Thyroid gland (tissue), 4 donors: Measurements from ENCODE around the gene C1QC. TPM values are rescaled to one million over a fixed set of nuclear protein-coding genes. Genes with fewer than 3 reads are reported as not detected.
"Not testable (repeated sequence)": the region's sequence is repeated elsewhere in the genome, so short reads cannot be mapped to it uniquely, and the experiment has no call there.

Experiments used
- DNase-seq, 2 donors: peaks; one replicate each; pipeline ENCODE4 v3.0.0-alpha.2; 2019
- H3K27ac ChIP-seq, 3 donors: fragments of 200-600 bp; sonication (generic); 1 replicate in 2 of 3; 2 replicates in 1 of 3; pipeline ENCODE4 v1.5.1; 2016 to 2019; ENCODE audit warnings: mild to moderate bottlenecking in 1 of 3, moderate library complexity in 1 of 3
- H3K27me3 ChIP-seq: fragments of 200-600 bp; sonication (generic); one replicate; pipeline ENCODE4 v1.5.1; 2019
- H3K36me3 ChIP-seq, 2 donors: fragments of 200-600 bp; sonication (generic); one replicate each; pipeline ENCODE4 v1.5.1; 2016 to 2019
- H3K4me1 ChIP-seq, 2 donors: fragments of 200-600 bp; sonication (generic); one replicate each; pipeline ENCODE4 v1.5.1; 2017 to 2019
- H3K4me3 ChIP-seq, 3 donors: fragments of 200-600 bp; sonication (generic); replicated peaks in 1 of 3; 1 replicate in 2 of 3; 2 replicates in 1 of 3; pipeline ENCODE4 v1.5.1; 2016; ENCODE audit warnings: mild to moderate bottlenecking in 1 of 3
- H3K9me3 ChIP-seq: fragments of 200-600 bp; sonication (generic); one replicate; pipeline ENCODE4 v1.5.1; 2017
- CTCF ChIP-seq, 6 experiments: fragments of 200-600 bp in 3 of 6; fragments of 450-650 bp in 3 of 6; sonication (generic) in 3 of 6; IDR thresholded peaks; one replicate each; pipeline ENCODE4 v1.5.1; 2016 to 2019; ENCODE audit warnings: antibody characterized with exemption in 6 of 6, mild to moderate bottlenecking in 2 of 6, inconsistent platforms in 1 of 6, moderate library complexity in 1 of 6
- POLR2A ChIP-seq, 2 donors: fragments of 450-650 bp; IDR thresholded peaks; one replicate each; pipeline ENCODE4 v1.6.1; 2017; ENCODE audit warnings: antibody characterized with exemption in 2 of 2, mild to moderate bottlenecking in 2 of 2, moderate library complexity in 1 of 2
- WGBS, 2 donors: methylation state at CpG; one replicate each; pipeline ENCODE4 v1.1.5; 2017; 5-methylcytosine and 5-hydroxymethylcytosine counted together
- intact Hi-C: fragments of 100-400 bp; cut with DNase I; formaldehyde crosslinking; loops from one replicate; pipeline ENCODE4 v1.15.1; 2023
- total RNA-seq, 4 donors: library from RNA; depleted of rRNA; stranded (reverse); fragments of >200 nt; gene quantifications; one replicate each; pipeline ENCODE4 v1.2.3, GENCODE V29; 2016

C1QC gene
- total RNA-seq, 4 donors from 2014 or later: 36.0 to 111 (median 69.5) TPM

GRCh38 chr1:22666412-22666811 lies 23.0 kb downstream of the C1QC start:
- H3K9me3 ChIP-seq: no peaks in the 10 kb centered on the region
- H3K27me3 ChIP-seq: no peaks in the 10 kb centered on the region
- intact Hi-C loops: no loop called here
- no peak overlapping the region for H3K27ac ChIP-seq
- WGBS, 2 donors: 66 to 73% methylated on average over 2 of the region's 2 CpGs
- no peak for TF ChIP-seq CTCF (IDR thresholded peaks at IDR 0.05)
- H3K4me1 ChIP-seq: no peaks in the 10 kb centered on the region
- no peak overlapping the region for H3K4me3 ChIP-seq
- no peaks in the 10 kb centered on the region for H3K36me3 ChIP-seq
- DNase-seq: no peak

- H3K27ac ChIP-seq: not testable (repeated sequence)
- WGBS, 2 donors: 85 to 96% methylated on average over 2 of the region's 2 CpGs
These were observed 25.4 kb downstream of the C1QC start for GRCh38 chr1:22668840-22669239.

GRCh38 chr1:22670352-22670975 lies 27.0 kb downstream of the C1QC start:
- TF ChIP-seq CTCF (IDR thresholded peaks at IDR 0.05) (no peak), POLR2A (IDR thresholded peaks at IDR 0.05) (no peak)

More at GRCh38 chr1:22668840-22669239, 25.4 kb downstream of the C1QC start:
- H3K27me3 ChIP-seq, intact Hi-C loops, H3K4me3 ChIP-seq, DNase-seq, H3K9me3 ChIP-seq, H3K36me3 ChIP-seq, H3K4me1 ChIP-seq: not testable (repeated sequence)

GRCh38 chr1:22671999-22672398 lies 28.6 kb downstream of the C1QC start:
- H3K27ac ChIP-seq: no peak overlapping the region
- no peaks in the 10 kb centered on the region for H3K27me3 ChIP-seq
- H3K4me3 ChIP-seq: no peak overlapping the region
- no peak for DNase-seq
- WGBS, 2 donors: 91 to 98% methylated on average over 4 of the region's 4 CpGs
- intact Hi-C loops: no loop called here
- no peaks in the 10 kb centered on the region for H3K4me1 ChIP-seq
- no peaks in the 10 kb centered on the region for H3K36me3 ChIP-seq
- H3K9me3 ChIP-seq: no peaks in the 10 kb centered on the region
- TF ChIP-seq POLR2A (IDR thresholded peaks at IDR 0.05): no peak
- no peak for TF ChIP-seq CTCF (IDR thresholded peaks at IDR 0.05)

More at GRCh38 chr1:22670352-22670975, 27.0 kb downstream of the C1QC start:
- Histone ChIP-seq H3K4me3 (no peak overlapping the region), H3K9me3 (no peaks in the 10 kb centered on the region), H3K36me3 (no peaks in the 10 kb centered on the region), H3K27ac (no peak overlapping the region), H3K4me1 (no peaks in the 10 kb centered on the region), H3K27me3 (no peaks in the 10 kb centered on the region)
- intact Hi-C loops: no loop called here
- 52 to 59% methylated on average over 12 of the region's 12 CpGs for WGBS, 2 donors
- DNase-seq: no peak

GRCh38 chr1:22673486-22674409 lies 30.3 kb downstream of the C1QC start:
- TF ChIP-seq CTCF (IDR thresholded peaks at IDR 0.05) (peak in 5 of 6 experiments; percentile 10 to 49 (median 40)), POLR2A (IDR thresholded peaks at IDR 0.05) (no peak)
- Histone ChIP-seq H3K4me3 (no peak overlapping the region), H3K9me3 (no peaks in the 10 kb centered on the region), H3K27me3 (no peaks in the 10 kb centered on the region), H3K36me3 (no peaks in the 10 kb centered on the region), H3K4me1 (no peaks in the 10 kb centered on the region), H3K27ac (no peak overlapping the region)
- DNase-seq: peak; percentile 32 to 38
- intact Hi-C loops: no loop called here
- whole genome bisulfite sequencing, 2 donors: 11 to 13% methylated on average over 9 to 14 of the region's 17 CpGs
